Upper lobe of left lung (tissue), 4 donors: ENCODE data around the gene DAPK2.

Experiments used
- POLR2A ChIP-seq, 4 donors: fragments of 450-650 bp; IDR thresholded peaks; one replicate each; pipeline ENCODE4 v1.5.1; 2016 to 2017; ENCODE audit warnings: antibody characterized with exemption in 4 of 4, mild to moderate bottlenecking in 2 of 4
- POLR2AphosphoS5 ChIP-seq, 2 donors: sonication (generic); formaldehyde crosslinking; IDR thresholded peaks; one replicate each; pipeline ENCODE4 v1.5.1; 2017; ENCODE audit warnings: antibody characterized with exemption in 2 of 2
- TF ChIP-seq, protein P1 (sequence below), 6 experiments: fragments of 450-650 bp in 4 of 6; fragments of 200-600 bp in 2 of 6; sonication (generic) in 2 of 6; IDR thresholded peaks; one replicate each; pipeline ENCODE4 v1.5.1; 2016 to 2019; ENCODE audit warnings: antibody characterized with exemption in 6 of 6

DNA sequence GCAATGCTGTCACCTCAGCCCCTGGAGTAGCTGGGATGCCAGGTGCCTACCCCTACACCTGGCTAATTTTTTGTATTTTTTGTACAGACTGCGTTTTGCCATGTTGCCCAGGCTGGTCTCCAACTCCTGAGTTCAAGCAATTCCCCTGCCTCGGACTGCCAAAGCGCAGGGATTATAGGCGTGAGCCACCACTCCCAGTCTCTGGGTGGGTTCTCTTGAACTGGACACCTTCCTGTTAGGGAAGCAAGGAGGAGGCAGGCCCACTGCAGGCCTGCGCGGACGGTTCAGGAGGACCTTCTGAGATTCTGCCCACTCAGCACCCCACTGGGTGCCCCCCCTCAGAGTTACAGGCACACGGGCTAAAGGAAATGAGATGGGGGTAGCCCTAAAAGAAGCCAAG is 138.8 kb downstream of the DAPK2 start:
- TF ChIP-seq POLR2A (IDR thresholded peaks at IDR 0.05) = no peak
- no peak for TF ChIP-seq POLR2AphosphoS5 (IDR thresholded peaks at IDR 0.05)
- TF ChIP-seq, protein P1, sequence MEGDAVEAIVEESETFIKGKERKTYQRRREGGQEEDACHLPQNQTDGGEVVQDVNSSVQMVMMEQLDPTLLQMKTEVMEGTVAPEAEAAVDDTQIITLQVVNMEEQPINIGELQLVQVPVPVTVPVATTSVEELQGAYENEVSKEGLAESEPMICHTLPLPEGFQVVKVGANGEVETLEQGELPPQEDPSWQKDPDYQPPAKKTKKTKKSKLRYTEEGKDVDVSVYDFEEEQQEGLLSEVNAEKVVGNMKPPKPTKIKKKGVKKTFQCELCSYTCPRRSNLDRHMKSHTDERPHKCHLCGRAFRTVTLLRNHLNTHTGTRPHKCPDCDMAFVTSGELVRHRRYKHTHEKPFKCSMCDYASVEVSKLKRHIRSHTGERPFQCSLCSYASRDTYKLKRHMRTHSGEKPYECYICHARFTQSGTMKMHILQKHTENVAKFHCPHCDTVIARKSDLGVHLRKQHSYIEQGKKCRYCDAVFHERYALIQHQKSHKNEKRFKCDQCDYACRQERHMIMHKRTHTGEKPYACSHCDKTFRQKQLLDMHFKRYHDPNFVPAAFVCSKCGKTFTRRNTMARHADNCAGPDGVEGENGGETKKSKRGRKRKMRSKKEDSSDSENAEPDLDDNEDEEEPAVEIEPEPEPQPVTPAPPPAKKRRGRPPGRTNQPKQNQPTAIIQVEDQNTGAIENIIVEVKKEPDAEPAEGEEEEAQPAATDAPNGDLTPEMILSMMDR (IDR thresholded peaks at IDR 0.05) = no peak
